Measurements from ENCODE around the gene SEC62.

SEC62 gene

GRCh38 chr3:170037463-170038433, 71.1 kb downstream of the SEC62 start, which contains the start of gene GPR160:
Gene GPR160 (plus strand): TSS chr3:170037995. CDS start chr3:170083973, 45,978 bp downstream.
- Histone ChIP-seq H3K9ac (ENCODE audit: insufficient read length) (peak within 1 kb of the TSS; percentile 59), H3K9me3 (ENCODE audit: low read depth, low read length) (no peaks in the 10 kb centered on the region), H3K4me3 (peak within 1 kb of the TSS; percentile 90), H3K36me3 (ENCODE audit: insufficient read depth, low read length) (no peaks in the 10 kb centered on the region), H3K27ac (no peak within 1 kb of the TSS)
- DNase-seq (ENCODE audit: low read depth, low spot score): no peak
- TF ChIP-seq POLR2AphosphoS5 (IDR thresholded peaks at IDR 0.05; ENCODE audit: borderline replicate concordance, low read depth, low read length) (no peak), FOXP2 (optimal IDR thresholded peaks at IDR 0.05; ENCODE audit: control extremely low read depth, extremely low read length, insufficient read depth) (no peak), EZH2 (IDR thresholded peaks at IDR 0.05) (no peak)

DNA sequence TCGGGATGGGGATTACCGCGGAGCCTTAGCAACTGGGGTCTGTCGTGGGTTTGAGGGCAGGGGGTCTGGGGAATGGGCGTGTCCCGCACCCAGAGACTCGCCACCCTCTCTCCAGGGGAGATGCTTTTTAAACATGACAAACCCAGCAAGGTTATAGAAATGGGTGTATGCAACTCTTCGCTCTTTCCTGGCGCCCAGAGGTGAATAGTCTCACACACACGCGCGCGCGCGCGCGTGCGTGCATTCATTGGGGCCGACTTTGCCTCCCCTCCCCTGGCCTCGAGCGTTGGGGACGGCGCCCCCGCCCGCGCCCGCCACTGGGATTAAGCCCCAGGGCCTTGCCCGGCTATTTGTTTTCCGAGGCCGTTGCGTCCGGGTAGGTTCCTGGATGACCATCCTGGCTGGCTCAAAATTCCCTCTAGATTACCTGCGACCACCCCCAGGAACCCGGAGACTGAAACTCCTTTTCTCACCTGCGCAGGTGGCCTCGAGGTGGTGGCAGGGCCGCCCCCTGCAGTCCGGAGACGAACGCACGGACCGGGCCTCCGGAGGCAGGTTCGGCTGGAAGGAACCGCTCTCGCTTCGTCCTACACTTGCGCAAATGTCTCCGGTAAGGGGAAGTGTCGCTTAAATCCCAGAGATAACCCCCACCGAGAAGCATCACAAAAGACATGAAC, 72.0 kb downstream of the SEC62 start:
- H3K4me3 ChIP-seq: peak overlapping the region; percentile 90
- H3K36me3 ChIP-seq (ENCODE audit: insufficient read depth, low read length): no peaks in the 10 kb centered on the region
- no peak for DNase-seq (ENCODE audit: low read depth, low spot score)
- H3K27ac ChIP-seq: no peak overlapping the region
- H3K9ac ChIP-seq (ENCODE audit: insufficient read length): peak overlapping the region; percentile 59
- TF ChIP-seq EZH2 (IDR thresholded peaks at IDR 0.05): no peak
- H3K9me3 ChIP-seq (ENCODE audit: low read depth, low read length): no peaks in the 10 kb centered on the region

- DNase-seq (ENCODE audit: low read depth, low spot score): no peak
- no peak overlapping the region for H3K9ac ChIP-seq (ENCODE audit: insufficient read length)
- no peak for TF ChIP-seq EZH2 (IDR thresholded peaks at IDR 0.05)
- TF ChIP-seq POLR2AphosphoS5 (IDR thresholded peaks at IDR 0.05; ENCODE audit: borderline replicate concordance, low read depth, low read length): no peak
- TF ChIP-seq FOXP2 (optimal IDR thresholded peaks at IDR 0.05; ENCODE audit: control extremely low read depth, extremely low read length, insufficient read depth): no peak
- no peak overlapping the region for H3K4me3 ChIP-seq
- H3K27ac ChIP-seq: no peak overlapping the region
- H3K9me3 ChIP-seq (ENCODE audit: low read depth, low read length): no peaks in the 10 kb centered on the region
- no peaks in the 10 kb centered on the region for H3K36me3 ChIP-seq (ENCODE audit: insufficient read depth, low read length)
Observed at GRCh38 chr3:170040418-170040817, 73.8 kb downstream of the SEC62 start.

DNA sequence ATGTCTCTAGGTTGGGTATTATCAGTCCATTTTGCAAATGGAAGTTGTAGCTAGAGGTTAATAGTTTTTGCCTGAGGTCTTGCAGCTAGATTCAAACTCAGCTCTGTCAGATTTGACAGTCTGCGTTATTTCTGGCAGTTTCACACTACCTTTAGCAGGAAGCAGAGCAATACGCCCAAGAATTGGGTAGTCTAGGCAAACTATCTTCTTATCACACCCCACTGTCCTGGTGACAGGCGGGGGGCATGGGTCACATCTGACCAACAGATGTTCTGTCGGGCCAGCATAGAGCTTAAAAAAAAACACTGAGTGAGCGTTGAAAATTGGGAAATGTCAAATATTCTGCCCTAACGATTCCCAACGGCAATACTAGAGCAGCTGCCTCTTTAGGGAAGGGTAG, 76.9 kb downstream of the SEC62 start:
- Histone ChIP-seq H3K9ac (ENCODE audit: insufficient read length) (no peak overlapping the region), H3K27ac (no peak overlapping the region), H3K9me3 (ENCODE audit: low read depth, low read length) (no peaks in the 10 kb centered on the region), H3K36me3 (ENCODE audit: insufficient read depth, low read length) (no peaks in the 10 kb centered on the region), H3K4me3 (no peak overlapping the region)
- no peak for TF ChIP-seq POLR2AphosphoS5 (IDR thresholded peaks at IDR 0.05; ENCODE audit: borderline replicate concordance, low read depth, low read length)
- no peak for TF ChIP-seq FOXP2 (optimal IDR thresholded peaks at IDR 0.05; ENCODE audit: control extremely low read depth, extremely low read length, insufficient read depth)
- TF ChIP-seq EZH2 (IDR thresholded peaks at IDR 0.05): no peak
- DNase-seq (ENCODE audit: low read depth, low spot score): no peak

DNA sequence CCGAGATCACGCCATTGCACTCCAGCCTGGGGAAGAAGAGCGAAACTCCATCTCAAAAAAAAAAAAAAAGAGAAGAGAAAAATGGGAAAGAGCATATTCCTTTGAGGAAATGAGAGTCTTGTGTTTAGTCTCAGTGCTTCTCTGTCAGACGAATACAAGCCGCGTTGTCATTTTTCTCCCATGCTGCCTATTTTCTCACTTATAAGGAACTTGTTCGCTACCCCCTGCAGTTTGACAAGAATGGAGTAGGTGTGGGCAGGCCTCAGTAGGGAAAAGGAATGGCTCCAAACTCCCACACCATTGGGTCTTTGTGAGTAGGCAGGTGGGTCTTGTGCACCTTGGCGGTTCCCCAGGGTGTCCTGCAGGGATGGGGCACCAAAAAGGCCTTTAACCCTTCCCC, 77.7 kb downstream of the SEC62 start:
- H3K9me3 ChIP-seq (ENCODE audit: low read depth, low read length): no peaks in the 10 kb centered on the region
- no peak for TF ChIP-seq EZH2 (IDR thresholded peaks at IDR 0.05)
- TF ChIP-seq POLR2AphosphoS5 (IDR thresholded peaks at IDR 0.05; ENCODE audit: borderline replicate concordance, low read depth, low read length): no peak
- no peak for TF ChIP-seq FOXP2 (optimal IDR thresholded peaks at IDR 0.05; ENCODE audit: control extremely low read depth, extremely low read length, insufficient read depth)
- no peak overlapping the region for H3K27ac ChIP-seq
- no peak overlapping the region for H3K9ac ChIP-seq (ENCODE audit: insufficient read length)
- no peak for DNase-seq (ENCODE audit: low read depth, low spot score)
- H3K4me3 ChIP-seq: no peak overlapping the region
- H3K36me3 ChIP-seq (ENCODE audit: insufficient read depth, low read length): no peaks in the 10 kb centered on the region

DNA sequence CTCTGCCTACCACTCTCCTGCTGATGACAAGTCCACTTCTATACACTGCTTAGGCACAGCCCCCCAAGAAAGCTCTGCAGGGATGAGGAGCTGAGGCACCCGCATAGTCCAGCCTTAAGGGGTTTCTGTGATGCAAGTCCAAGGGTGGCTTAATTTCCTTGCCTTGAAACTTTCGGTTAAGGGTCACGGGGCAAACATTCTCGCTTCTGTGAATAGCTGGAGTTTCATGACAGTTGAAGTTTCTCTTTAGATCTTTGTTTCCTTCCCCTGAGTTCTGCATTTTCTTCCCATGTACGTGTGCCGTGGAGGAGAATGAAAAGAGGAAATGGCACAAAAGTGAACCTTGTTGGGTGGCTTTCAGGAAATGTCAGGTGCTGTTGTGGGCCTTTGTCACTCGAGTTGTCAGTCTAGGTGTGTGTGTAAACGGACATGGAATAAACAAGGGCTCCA, 78.2 kb downstream of the SEC62 start:
- H3K36me3 ChIP-seq (ENCODE audit: insufficient read depth, low read length): no peaks in the 10 kb centered on the region
- DNase-seq (ENCODE audit: low read depth, low spot score): no peak
- H3K27ac ChIP-seq: no peak overlapping the region
- no peak for TF ChIP-seq FOXP2 (optimal IDR thresholded peaks at IDR 0.05; ENCODE audit: control extremely low read depth, extremely low read length, insufficient read depth)
- no peak overlapping the region for H3K9ac ChIP-seq (ENCODE audit: insufficient read length)
- no peaks in the 10 kb centered on the region for H3K9me3 ChIP-seq (ENCODE audit: low read depth, low read length)
- H3K4me3 ChIP-seq: no peak overlapping the region

DNA sequence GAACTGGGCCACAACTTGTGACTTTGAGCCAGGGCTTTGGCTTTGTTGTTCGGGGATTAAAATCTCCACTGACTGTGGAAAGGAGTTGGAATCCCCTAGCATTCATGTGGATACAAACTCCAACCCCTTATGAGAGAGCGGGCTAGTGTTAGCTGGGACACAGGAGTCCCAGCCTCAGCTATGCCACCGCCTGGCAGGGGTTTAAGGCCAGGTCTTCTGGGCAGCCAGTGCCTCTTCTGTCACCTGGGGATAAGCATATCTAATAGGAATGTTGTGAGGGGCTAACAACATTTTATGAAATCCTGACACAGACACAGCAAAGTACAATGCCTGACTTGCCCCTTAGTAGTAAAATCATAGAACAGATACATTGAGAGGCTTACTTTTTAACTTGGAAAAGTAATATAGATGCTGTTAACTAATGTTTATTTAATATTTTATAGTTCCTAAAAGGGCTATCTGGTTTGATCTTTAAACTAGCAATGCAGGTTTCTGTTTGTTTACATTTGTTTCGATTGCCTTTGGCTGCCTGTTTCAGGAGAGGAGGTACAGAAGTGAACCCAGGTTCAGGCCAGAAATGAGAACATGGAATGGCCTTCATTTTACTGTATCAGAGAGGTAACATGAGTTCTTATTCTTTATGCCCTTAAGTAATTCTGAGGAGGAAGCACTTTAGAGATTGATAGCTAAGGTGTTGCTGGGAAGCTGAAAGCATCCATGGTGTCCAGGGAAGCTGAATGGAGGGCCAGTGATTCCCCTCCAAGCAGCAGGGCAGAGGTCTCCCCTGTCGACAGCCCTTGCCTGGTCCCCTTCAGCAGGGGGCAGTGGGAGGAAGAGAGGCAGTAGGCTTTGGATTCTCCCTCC, 79.9 kb downstream of the SEC62 start:
- no peaks in the 10 kb centered on the region for H3K36me3 ChIP-seq (ENCODE audit: insufficient read depth, low read length)
- TF ChIP-seq EZH2 (IDR thresholded peaks at IDR 0.05) (no peak), FOXP2 (optimal IDR thresholded peaks at IDR 0.05; ENCODE audit: control extremely low read depth, extremely low read length, insufficient read depth) (no peak), POLR2AphosphoS5 (IDR thresholded peaks at IDR 0.05; ENCODE audit: borderline replicate concordance, low read depth, low read length) (no peak)
- H3K9ac ChIP-seq (ENCODE audit: insufficient read length): no peak overlapping the region
- no peak overlapping the region for H3K4me3 ChIP-seq
- H3K27ac ChIP-seq: no peak overlapping the region
- H3K9me3 ChIP-seq (ENCODE audit: low read depth, low read length): no peaks in the 10 kb centered on the region
- DNase-seq (ENCODE audit: low read depth, low spot score): no peak

GRCh38 chr3:170047133-170047404, 80.5 kb downstream of the SEC62 start:
- TF ChIP-seq POLR2AphosphoS5 (IDR thresholded peaks at IDR 0.05; ENCODE audit: borderline replicate concordance, low read depth, low read length): no peak
- Histone ChIP-seq H3K36me3 (ENCODE audit: insufficient read depth, low read length) (no peaks in the 10 kb centered on the region), H3K9ac (ENCODE audit: insufficient read length) (no peak overlapping the region), H3K4me3 (no peak overlapping the region), H3K9me3 (ENCODE audit: low read depth, low read length) (no peaks in the 10 kb centered on the region), H3K27ac (no peak overlapping the region)
- no peak for DNase-seq (ENCODE audit: low read depth, low spot score)
